Measurements from ENCODE around the gene MRGPRD.

The MRGPRD gene

DNA sequence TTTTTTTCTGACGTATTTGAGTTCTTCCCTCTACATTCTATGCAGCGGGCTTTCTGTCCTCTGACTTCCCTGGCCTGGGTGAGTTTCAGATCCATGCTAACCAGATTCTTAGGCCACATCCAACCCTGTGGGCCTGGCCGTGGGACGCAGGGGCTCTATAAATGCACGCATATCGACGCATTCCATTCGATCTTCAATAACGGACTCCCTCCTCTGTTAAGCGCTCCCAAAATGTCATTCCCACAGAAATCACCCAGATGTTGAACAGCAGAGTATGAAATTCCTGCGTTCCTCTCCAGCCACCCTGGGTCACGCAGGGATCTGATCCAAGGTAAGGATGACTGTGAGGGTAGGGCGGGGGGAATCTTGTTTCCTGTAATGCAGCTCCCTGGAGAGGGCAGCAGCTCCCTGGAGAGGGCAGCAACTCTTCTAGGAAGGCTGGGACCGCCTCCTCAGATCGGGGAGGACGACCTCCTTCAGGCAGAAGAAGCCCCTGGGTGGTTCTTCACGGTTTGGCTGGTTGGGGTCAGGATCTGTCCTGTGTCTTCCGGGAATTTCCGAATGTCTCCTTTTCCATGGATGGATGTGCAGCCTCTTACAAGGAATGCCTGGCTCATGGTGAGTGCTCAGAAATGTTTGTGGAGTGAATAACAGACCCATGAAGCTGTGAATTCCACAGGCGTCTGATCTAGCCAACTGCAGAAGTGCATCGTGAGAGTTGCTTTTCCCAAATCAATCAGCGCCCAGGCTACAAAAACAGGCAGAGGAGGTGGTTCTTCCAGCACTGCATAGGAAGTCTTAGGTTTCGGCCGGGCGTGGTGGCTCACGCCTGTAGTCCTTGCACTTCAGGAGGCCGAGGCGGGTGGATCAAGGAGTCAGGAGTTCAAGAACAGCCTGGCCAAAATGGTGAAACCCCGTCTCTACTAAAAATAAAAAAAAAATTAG lies 12.2 kb downstream of the MRGPRD start:
- no peak for DNase-seq (ENCODE audit: low read depth)

DNA sequence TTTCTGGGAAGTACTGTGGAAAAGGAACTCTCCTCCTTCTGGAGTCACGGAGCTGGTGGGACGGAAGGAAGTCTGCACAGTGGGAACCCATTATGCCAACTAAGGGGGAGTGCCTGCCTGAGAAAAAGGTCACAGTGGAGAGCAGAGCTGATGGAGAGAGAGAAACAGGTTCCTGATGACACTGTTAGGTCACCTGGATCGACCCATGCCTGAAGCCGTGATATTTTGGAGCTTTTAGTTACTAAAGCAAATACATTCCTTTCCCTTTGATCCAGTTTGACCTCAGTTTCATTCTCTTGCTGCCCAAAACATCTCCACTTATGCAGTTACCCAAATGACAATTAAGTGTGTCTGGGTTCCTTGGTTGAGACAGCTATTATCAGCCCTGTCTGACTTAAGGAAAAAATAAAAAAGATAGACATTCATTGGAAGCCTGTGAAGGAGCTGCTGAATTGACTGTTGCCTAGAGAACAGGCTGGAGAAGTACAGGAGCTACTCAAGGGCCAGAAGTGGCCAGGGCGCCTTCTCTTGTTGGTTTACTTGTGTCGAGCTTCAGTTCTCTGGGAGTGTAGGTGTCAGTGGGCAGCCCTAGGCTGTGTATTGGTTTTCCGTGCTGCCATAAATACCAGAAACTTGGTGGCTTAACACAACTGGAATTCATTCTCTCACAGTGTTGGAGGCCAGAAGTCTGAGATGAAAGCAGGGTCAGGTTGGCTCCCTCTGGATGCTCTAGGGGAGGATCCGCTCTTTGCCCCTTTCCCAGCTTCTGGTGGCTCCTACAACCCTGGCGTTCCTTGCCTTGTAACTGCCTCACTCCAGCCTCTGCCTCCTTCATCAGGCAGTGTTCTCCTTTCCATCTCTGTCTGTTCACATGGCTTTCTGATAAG lies 13.6 kb downstream of the MRGPRD start:
- no peak for DNase-seq (ENCODE audit: low read depth)

DNA sequence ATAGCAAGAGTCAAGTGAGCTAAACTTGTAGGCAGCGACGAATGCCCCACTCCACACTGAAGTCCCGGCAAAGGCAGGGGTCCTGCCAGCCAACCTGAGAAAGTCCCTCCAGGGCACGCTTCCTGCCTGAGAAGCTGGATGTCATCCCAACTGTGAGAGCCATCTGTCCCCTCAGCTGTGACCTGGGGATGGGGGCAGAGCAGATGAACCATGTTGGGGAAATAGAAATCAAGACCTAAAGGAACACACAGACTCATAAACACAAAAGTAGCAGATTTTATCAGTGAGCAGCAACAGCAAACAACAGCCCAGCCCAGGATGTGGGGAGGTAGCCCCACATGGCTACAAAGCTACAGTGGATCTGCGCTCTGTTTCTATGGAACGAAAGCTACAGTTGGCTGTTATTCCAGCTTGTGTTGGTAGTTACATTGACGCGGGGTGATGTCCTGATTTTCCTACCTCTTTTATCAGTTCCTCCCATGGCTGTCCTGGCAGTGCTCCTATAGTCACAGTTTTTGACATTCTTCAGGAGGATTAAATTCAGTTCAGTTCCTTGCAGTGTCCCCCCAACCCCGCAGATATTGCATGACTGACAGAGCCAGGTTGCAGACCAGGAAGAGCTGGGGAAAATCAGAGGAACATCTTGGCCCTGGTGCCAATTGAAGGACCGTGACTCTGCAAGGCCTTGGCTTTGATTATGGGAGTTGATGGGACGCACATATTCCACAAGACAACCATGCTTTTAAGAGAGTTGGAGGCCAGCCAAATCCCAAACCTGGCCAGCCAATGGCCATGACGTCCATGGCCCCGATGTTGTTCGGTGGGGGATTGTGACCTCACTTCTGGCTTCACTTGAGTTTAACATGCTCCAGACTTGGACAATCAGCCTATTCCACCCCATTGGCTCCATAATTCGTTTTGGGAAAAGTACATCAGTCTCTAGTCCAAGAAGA lies 14.6 kb downstream of the MRGPRD start:
- DNase-seq (ENCODE audit: low read depth): no peak

DNA sequence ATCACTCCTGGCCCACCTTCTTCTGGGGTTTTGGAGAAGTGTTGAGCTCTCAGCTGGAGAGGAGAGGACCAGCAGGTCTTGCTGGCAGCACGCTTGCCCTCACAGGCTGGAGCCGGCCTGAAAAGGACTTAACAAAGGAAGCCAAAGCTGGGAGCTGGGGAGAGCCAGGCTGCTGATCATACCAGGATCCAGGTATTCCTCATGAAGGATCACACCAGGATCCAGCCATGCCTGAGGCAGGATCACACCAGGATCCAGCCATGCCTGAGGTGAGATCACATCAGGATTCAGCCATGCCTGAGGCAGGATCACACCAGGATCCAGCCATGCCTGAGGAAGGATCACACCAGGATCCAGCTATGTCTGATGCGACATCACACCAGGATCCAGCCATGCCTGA lies 17.0 kb downstream of the MRGPRD start:
- DNase-seq (ENCODE audit: low read depth): no peak

DNA sequence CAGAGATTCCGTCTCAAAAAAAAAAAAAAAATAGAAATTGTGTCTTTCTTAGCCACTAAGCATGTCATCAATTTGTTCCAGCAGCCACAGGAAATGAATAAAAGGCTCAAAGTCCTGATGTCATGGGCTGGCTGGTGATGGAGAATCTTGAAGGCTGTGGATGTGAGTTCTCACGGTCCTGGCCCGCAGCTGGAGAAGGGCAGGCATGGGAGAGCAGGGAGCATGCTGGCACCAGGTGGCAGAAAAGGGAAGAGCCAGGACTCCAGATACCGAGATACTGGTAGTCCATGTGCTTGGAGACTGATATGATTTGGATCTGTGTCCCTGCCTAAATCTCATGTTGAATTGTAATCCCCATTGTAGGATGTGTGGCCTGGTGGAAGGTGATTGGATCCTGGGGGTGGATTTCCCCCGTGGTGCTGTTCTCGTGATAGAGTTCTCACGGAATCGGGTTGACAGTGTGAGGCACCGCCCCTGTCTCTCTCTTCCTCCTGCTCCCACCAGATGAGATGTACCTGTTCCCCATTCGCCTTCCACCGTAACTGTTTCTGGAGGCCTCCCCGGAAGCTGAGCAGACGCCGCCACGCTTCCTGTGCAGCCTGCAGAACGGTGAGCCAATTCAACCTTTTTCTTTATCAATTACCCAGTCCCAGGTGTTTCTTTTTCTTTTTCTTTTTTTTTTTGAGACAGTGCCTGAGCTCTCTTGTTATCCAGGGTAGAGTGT lies 18.1 kb downstream of the MRGPRD start:
- no peak for DNase-seq (ENCODE audit: low read depth)

DNA sequence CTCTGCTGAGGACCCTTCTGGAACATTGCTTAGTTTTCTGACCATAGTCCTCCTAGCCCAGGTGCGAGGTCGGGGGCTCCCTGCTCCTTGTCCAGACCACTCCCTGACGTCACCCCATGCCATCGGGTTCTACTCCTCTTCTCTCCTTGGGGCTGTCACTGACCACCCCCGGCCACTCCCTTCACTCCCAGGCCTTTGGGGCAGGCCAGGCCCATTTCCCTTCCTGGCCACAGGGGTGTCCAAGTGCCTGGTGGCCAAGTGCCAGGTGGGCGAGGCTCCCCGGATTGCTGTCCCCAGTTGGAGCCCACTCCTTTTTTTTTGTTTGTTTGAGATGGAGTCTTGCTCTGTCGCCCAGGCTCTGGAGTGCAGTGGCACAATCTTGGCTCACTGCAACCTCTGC lies 19.5 kb downstream of the MRGPRD start:
- no peak for DNase-seq (ENCODE audit: low read depth)

DNA sequence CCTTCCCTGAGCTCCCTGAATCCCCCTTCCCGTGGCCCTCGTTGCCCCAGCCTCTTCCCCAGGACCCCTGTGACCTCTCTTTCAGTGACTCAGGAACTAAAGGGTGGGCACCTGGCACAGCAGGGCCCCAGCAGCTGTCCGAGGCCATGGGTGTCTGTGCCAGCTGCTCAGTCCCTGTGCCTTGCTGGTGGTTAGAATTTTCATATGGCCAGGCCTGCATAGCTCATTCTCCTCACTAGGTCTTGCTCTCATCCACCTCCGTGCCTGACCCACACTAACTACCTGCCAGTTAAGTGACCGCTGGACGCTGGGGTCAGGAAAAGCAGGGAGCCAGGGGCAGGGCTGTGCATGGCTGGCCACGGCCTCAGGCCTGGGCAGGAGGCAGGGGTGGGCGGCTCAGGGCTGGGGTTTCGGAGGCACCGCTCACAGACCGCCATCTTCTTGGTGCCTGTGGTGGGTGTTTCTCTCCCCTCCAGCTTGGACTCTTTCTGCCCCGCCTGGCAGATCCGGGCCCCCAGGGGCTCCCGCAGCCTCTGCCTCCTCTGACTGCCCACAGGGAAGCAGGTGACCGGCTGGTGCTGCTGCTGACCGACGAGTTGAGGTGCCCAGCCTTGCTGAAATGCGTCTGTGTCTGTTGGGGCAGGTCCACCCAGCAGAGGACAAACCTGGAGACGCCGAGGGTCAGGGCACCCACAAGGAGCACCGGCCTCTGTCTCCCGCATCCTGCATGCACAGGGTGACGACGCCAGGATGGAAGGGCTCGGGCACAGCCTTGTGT lies 20.3 kb downstream of the MRGPRD start:
- DNase-seq (ENCODE audit: low read depth): no peak

DNA sequence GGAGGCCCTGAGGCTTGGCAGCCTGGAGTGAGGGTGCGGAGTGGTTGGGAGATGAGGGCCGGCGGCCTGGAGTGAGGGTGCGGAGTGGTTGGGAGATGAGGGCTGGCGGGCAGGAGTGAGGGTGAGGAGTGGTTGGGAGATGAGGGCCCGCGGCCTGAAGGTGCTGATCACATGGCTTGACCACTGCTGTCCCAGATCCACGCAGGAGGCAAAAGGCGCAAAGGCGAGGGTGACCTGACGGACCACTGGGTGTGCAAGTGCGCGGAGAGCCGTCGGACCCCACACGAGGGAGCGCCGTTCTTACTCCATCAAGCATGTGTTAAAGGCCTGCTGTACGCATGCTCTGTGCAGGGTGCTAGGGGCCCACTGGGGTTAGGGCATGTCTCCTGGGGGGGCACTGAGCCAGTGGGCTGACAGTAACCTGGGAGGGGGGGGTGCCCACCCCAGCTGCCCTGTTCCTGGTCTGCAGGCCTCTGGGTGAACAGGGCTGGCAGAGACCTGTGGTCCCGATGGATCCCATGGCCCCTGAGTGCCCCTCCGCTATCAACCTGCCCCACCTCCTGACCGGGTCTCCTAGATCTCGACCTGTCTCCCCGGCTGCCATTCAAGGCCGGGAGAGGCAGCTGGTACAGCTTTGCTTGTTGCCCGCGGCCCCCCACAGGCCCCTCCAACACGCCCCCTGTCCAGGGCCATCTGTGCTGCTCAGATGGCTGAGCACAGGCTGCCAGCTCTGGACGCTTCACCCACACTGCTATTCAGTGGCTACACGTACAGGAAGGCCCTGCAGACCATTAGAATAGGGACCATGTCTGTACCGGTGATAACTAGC lies 21.1 kb downstream of the MRGPRD start:
- no peak for DNase-seq (ENCODE audit: low read depth)

DNA sequence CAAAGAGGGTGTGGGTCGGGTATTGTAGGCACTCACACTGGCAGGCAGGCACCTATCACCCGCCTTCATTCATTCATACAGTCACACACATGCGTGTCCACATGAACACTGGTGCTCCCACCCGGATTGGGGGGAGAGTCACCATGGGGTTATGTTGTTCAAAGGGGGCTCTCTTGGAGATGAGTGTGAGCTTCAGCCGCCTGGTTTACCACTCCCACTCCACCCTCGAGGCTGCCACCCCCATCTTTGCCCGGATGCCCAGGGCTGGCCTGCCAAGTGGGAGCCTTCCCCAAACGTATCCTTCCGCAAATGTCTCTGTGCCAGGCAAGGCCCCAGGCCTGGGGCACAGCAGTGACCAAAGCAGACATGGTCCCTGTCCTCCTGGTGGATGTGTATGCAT lies 22.6 kb downstream of the MRGPRD start:
- DNase-seq (ENCODE audit: low read depth): no peak

DNA sequence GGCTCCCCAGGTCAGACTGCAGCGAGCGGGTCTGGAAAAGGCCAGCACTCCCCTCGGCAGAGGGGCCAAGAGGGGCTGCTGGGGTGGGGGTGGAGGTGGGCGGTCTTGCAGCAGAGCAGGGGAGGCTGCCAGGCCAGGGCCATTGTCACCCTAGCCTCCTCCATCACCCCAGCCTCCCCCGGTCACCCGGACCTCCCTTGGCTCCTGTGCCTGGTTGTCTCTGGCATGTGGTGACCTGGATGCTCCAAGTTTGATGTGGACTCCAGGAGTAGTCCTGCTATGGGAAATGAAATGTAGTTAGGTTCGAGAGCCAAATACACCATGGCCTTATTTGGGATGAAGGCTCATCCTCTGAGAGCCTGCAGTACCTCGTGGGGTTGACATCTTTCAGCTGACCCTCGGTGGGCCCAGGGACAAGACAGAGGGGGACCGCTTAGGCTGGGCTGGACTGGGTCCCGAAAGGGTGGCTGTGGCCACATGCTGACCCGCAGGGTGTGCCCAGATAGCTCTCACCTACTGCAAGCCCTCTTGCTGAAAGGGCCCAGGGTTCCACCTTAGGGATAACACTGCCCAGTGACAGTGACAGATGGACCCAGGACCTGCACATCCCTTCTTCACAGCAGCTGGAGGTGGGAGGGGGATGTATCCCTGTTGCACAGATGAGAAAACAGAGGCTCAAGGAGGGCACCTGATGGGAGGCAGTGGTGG lies 24.1 kb downstream of the MRGPRD start:
- DNase-seq (ENCODE audit: low read depth): no peak

DNA sequence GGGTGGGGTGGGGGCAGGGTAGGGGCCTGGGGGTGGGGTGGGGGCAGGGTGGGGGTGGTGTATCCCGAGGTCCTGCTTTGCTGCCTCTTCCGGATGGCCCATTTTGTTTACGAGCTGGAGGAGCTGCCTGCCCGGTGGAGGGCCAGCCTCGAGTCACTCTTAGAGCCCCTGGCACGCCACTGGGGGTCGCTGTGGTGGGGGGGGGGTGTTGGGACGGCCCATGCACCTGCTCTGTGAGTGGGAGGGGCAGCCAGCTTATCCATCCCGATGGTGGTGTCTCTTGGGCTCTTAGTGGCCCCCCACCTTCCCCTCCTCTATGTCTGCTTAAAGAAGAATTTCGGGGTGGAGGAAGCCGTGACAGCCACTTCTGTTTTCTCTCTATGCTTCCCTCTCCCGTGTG lies 24.6 kb downstream of the MRGPRD start:
- no peak for DNase-seq (ENCODE audit: low read depth)

DNA sequence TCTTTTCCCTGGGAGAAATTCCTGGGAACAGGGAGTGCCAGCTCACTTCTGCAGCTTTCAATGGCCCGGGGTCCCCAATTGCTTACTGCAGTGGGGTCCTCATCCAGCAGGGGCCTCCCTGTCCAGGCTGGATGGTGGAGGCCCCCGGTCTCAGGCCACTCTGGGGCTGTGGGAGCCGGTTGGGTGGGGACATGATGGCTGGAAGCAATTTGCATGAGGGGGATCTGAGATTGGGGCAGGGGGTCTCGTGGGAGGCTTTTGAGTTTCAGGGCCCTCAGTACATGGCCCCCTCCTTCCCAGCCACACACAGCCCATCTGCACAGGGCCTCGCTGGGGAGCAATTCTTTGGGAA lies 25.2 kb downstream of the MRGPRD start:
- no peak for DNase-seq (ENCODE audit: low read depth)

DNA sequence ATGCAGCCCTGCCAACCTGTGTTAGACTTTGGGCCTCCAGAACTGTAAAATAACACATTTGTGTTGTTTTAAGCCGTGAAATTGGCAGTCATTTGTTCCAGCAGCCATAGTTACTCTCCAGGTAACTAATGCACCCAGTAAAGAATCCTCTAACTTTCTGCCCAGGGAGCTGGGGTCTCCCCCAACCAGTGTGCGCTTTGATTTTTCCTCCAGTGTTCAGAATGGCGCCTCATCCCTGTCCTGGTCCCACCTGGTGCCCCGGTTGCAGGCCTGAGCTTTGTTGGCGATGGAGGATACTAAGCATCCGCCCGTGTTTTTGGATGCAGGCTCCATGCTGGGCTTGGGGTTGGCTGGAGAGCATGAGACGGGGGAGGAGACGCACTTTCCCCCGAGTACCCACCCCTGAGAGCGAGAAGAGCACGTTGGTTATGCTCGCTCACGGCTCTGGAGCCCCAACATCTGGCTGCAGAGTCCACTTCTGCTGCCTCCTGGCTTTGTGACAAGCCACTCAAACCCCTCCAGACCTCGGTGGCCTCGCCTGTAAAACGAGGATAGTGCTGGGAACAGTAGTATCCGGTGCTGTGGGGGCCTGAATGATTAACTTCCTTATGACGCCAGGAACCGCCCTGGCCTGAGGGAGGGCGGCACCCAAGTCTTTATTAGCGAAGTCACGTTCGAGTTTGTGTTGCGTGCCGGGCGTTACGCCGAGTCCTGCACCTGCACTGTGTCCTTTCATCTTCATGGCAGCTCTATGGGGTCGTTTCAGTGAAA lies 25.8 kb downstream of the MRGPRD start:
- no peak for DNase-seq (ENCODE audit: low read depth)

DNA sequence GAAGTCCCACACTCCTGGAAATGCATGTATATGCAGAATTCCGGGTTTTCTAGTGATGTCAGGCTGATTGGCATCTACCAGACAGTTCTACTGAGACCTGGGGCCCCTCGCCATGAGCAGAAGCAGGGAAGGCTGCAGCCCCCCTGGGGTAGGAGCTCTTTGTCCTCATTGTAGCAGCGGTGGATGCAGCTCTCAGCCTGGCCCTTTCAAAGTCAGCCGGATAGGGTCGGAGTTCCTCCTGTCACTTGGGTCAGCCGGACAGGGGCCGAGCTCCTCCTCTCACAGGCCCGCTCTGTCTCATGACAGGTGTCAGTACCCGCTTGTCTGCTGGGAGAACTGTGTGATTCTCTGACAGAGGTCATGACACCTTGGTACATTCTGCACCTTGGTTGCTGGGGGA lies 30.0 kb downstream of the MRGPRD start:
- no peak for DNase-seq (ENCODE audit: low read depth)

DNA sequence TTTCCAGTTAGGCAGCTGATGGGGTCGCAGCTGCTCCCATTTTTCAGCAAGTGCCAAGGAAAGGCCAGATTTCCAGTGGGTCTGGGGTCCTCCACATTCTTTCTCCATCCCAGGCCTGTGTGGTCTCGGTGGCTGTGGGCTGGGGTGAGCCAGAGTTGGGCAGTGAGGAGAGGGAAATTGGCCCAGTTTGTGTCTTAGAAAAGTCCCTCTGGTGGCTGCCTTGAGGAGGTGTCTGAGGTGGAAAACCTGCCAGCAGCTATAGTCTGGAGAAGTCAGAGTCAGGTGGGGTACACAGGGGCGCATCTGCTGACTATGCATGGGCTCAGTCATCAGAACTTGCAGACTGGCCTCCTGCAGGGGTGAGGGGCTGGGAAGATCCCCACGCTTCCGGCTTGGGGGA lies 30.5 kb downstream of the MRGPRD start:
- DNase-seq (ENCODE audit: low read depth): no peak

DNA sequence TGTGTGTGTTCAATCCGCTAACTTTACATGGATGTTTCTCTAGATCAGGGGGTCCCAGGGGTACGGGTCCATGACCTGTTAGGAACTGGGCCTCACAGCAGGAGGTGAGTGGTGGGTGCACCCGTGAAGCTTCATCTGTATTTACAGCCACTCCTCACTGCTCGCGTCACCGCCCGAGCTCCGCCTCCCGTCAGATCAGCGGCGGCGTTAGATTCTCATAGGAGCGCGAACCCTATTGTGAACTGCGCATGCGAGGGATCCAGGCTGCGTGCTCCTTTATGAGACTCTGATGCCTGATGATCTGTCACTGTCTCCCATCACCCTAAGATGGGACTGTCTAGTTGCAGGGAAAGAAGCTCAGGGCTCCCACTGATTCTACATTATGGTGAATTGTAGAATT lies 31.9 kb downstream of the MRGPRD start:
- no peak for DNase-seq (ENCODE audit: low read depth)

DNA sequence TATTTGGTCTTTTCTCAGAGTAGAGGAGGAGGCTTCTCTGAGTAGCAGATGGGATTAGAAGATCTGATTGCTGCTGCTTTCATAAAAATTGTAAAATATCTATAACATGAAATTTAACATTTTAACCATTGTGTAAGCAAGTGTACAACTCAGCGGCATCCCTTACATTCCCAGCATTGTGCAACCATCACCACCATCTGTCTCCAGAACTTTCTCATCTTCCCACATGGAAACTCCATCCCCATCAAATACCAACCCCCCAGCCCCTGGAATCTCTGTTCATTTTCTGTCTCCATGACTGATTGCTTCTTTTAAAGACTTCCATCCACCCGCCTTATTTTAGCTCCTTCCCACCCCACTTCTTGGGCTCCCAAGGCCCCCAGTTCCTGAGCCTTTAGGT lies 32.3 kb downstream of the MRGPRD start:
- no peak for DNase-seq (ENCODE audit: low read depth)

DNA sequence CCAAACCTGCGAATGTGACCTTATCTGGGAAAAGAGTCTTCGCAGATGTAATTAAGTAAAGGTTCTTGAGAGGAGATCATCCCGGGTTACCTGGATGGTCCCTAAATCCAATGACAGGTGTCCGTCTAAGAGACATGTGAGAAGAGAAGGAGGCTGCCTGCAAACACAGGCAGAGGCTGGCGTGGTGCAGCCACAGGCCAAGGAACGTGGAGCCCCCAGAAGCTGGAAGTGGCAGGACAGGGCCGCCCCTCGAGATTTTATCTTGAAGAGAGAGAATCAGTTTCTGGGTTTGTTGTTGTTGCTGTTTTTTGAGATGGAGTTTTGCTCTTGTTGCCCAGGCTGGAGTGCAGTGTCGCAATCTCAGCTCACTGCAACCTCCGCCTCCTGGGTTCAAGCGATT lies 33.6 kb downstream of the MRGPRD start:
- no peak for DNase-seq (ENCODE audit: low read depth)

All from activated T-helper 9 cell treated with anti-CD3 and anti-CD28 coated beads, Interleukin-2, amount 50 U/mL, for 16 hours (primary cell).